Tibial nerve (tissue), 3 donors: ENCODE measurements around the gene LHFPL5.

Source experiments
- CTCF ChIP-seq, 5 experiments: fragments of 200-600 bp in 3 of 5; fragments of 450-650 bp in 2 of 5; sonication (generic) in 3 of 5; IDR thresholded peaks; one replicate each; pipeline ENCODE4 v1.5.1; 2016 to 2019; ENCODE audit warnings: antibody characterized with exemption in 5 of 5, mild to moderate bottlenecking in 3 of 5, moderate library complexity in 2 of 5
- POLR2A ChIP-seq, 2 donors: fragments of 450-650 bp; IDR thresholded peaks; one replicate each; pipeline ENCODE4 v1.6.1; 2017; ENCODE audit warnings: antibody characterized with exemption in 2 of 2, mild to moderate bottlenecking in 2 of 2, moderate library complexity in 2 of 2

- TF ChIP-seq CTCF (IDR thresholded peaks at IDR 0.05) (no peak), POLR2A (IDR thresholded peaks at IDR 0.05) (no peak)
Observed at GRCh38 chr6:35796236-35796635, 8.9 kb upstream of the LHFPL5 start.
